ENCODE measurements around the gene IL22RA1.

Gene IL22RA1

GRCh38 chr1:24091971-24092482, 50.9 kb downstream of the IL22RA1 start:
- DNase-seq (ENCODE audit: low read depth, low spot score): no peak
- no peak for TF ChIP-seq CTCF (IDR thresholded peaks at IDR 0.05; ENCODE audit: low read depth, low read length)
- in situ Hi-C loops (cut with HindIII; ENCODE audit: low sequenced_read_pairs): no loop called here
- no peak overlapping the region for H3K4me3 ChIP-seq (ENCODE audit: low read depth, low read length)

- DNase-seq (ENCODE audit: low read depth, low spot score): no peak
- no peak overlapping the region for H3K4me3 ChIP-seq (ENCODE audit: low read depth, low read length)
- no peak for TF ChIP-seq CTCF (IDR thresholded peaks at IDR 0.05; ENCODE audit: low read depth, low read length)
- in situ Hi-C loops (cut with HindIII; ENCODE audit: low sequenced_read_pairs): no loop called here
Observed at GRCh38 chr1:24090736-24091135, 52.2 kb downstream of the IL22RA1 start.

- no peak overlapping the region for H3K4me3 ChIP-seq (ENCODE audit: low read depth, low read length)
- in situ Hi-C loops (cut with HindIII; ENCODE audit: low sequenced_read_pairs): no loop called here
- no peak for DNase-seq (ENCODE audit: low read depth, low spot score)
- TF ChIP-seq CTCF (IDR thresholded peaks at IDR 0.05; ENCODE audit: low read depth, low read length): no peak
Observed at GRCh38 chr1:24089743-24090555, 53.0 kb downstream of the IL22RA1 start.

GRCh38 chr1:24089027-24089742, 53.8 kb downstream of the IL22RA1 start:
- no peak overlapping the region for H3K4me3 ChIP-seq (ENCODE audit: low read depth, low read length)
- no peak for DNase-seq (ENCODE audit: low read depth, low spot score)
- no peak for TF ChIP-seq CTCF (IDR thresholded peaks at IDR 0.05; ENCODE audit: low read depth, low read length)
- in situ Hi-C loops (cut with HindIII; ENCODE audit: low sequenced_read_pairs): no loop called here

- TF ChIP-seq CTCF (IDR thresholded peaks at IDR 0.05; ENCODE audit: low read depth, low read length): no peak
- in situ Hi-C loops (cut with HindIII; ENCODE audit: low sequenced_read_pairs): no loop called here
- H3K4me3 ChIP-seq (ENCODE audit: low read depth, low read length): no peak overlapping the region
- DNase-seq (ENCODE audit: low read depth, low spot score): no peak
Observed at GRCh38 chr1:24086466-24086865, 56.5 kb downstream of the IL22RA1 start.

- in situ Hi-C loops (cut with HindIII; ENCODE audit: low sequenced_read_pairs): no loop called here
- no peak for TF ChIP-seq CTCF (IDR thresholded peaks at IDR 0.05; ENCODE audit: low read depth, low read length)
- no peak overlapping the region for H3K4me3 ChIP-seq (ENCODE audit: low read depth, low read length)
- DNase-seq (ENCODE audit: low read depth, low spot score): peak; percentile 36
Observed at GRCh38 chr1:24085546-24085945, 57.4 kb downstream of the IL22RA1 start.

Data from astrocyte of the spinal cord (primary cell).